HCT116 (cell line): ENCODE results near the gene SEC16B. TPM values are rescaled to one million over a fixed set of nuclear protein-coding genes. Genes with fewer than 3 reads are reported as not detected.
A peak's percentile ranks its signal among the peaks of the same experiment; 100 is the strongest.

Experiments used
- ATAC-seq: fragments of 200-7000 bp; cut with Tn5 transposase; 2 replicates; pipeline ENCODE4 v1.9.1; 2020; ENCODE audit warnings: mild to moderate bottlenecking, moderate library complexity
- BruUV-seq: library from RNA; stranded (reverse); fragments of 400-500 nt; replicated peaks from 2 replicates; lab custom pipeline; 2021; lab: Mats Ljungman, UMichigan
- CTCF ChIA-PET: fragments of 300-600 bp; sonication (Branson Sonifier 250); formaldehyde crosslinking; loops from one replicate; lab custom pipeline; 2021; ENCODE audit warnings: antibody characterized with exemption; lab: Charles Lee
- POLR2A ChIA-PET: fragments of 300-600, 350-600 bp; sonication (Branson Sonifier 250); formaldehyde crosslinking; loops from one replicate; lab custom pipeline; 2021; ENCODE audit warnings: antibody characterized with exemption; lab: Charles Lee
- RAD21 ChIA-PET, 2 experiments: fragments of 300-600 bp; sonication (Branson Sonifier 250); formaldehyde crosslinking; loops; one replicate each; lab custom pipeline; 2023; ENCODE audit warnings: low total read pairs in 2 of 2; ENCODE audit not compliant: uncharacterized antibody in 2 of 2, unreplicated experiment in 2 of 2, low non-redundant PET in 1 of 2; lab: Charles Lee
- DNase-seq: peaks from one replicate; pipeline ENCODE4 v3.0.0-alpha.2; 2010; ENCODE audit warnings: low read depth, low spot score
- H2AFZ ChIP-seq: fragments of 200-600 bp; shearing (Covaris generic), sonication (generic); 2 replicates; pipeline ENCODE4 v1.6.1; 2017; ENCODE audit warnings: low read depth, mixed run types, mixed read lengths, antibody characterized with exemption, low read length; ENCODE audit not compliant: poor library complexity, severe bottlenecking
- H3K27ac ChIP-seq: 2 replicates; pipeline ENCODE4 v1.5.1; 2012; ENCODE audit warnings: low read depth, low read length
- H3K27me3 ChIP-seq: fragments of 200-600 bp; sonication (generic); 2 replicates; pipeline ENCODE4 v1.6.1; 2016; ENCODE audit warnings: mixed run types, low read length, mixed read lengths; ENCODE audit not compliant: insufficient read depth
- H3K36me3 ChIP-seq, 2 experiments: fragments of 200-500 bp in 1 of 2; fragments of 200-600 bp in 1 of 2; sonication (Bioruptor generic) in 1 of 2; sonication (generic) in 1 of 2; 2 replicates each; pipeline versions ENCODE4 v1.5.1 to v1.6.1; 2014 to 2016; ENCODE audit warnings: low read length in 2 of 2, inconsistent platforms in 1 of 2, mixed read lengths in 1 of 2, mixed run types in 1 of 2; ENCODE audit not compliant: insufficient read depth in 2 of 2, control insufficient read depth in 1 of 2
- H3K4me1 ChIP-seq, 2 experiments: fragments of 200-600 bp in 1 of 2; sonication (generic) in 1 of 2; 2 replicates each; pipeline versions ENCODE4 v1.5.1 to v1.6.1; 2012 to 2017; ENCODE audit warnings: low read length in 2 of 2, inconsistent platforms in 1 of 2, mild to moderate bottlenecking in 1 of 2, mixed read lengths in 1 of 2, mixed run types in 1 of 2, moderate library complexity in 1 of 2; ENCODE audit not compliant: insufficient read depth in 2 of 2, control insufficient read depth in 1 of 2
- H3K4me2 ChIP-seq: fragments of 200-600 bp; sonication (generic); 2 replicates; pipeline ENCODE4 v1.6.1; 2017; ENCODE audit warnings: mixed run types, low read length, mixed read lengths
- H3K4me3 ChIP-seq, 2 experiments: fragments of 200-600 bp in 1 of 2; sonication (generic) in 1 of 2; replicated peaks in 1 of 2; 2 replicates each; pipeline ENCODE4 v1.5.1; 2011 to 2016; ENCODE audit warnings: low read length in 2 of 2, control low read depth in 1 of 2, low read depth in 1 of 2, mild to moderate bottlenecking in 1 of 2, mixed read lengths in 1 of 2, mixed run types in 1 of 2
- H3K79me2 ChIP-seq: fragments of 200-600 bp; sonication (generic); 2 replicates; pipeline ENCODE4 v1.6.1; 2017; ENCODE audit warnings: mild to moderate bottlenecking, mixed run types, low read length, moderate library complexity, mixed read lengths; ENCODE audit not compliant: insufficient read depth
- H3K9ac ChIP-seq: fragments of 200-600 bp; sonication (generic); 2 replicates; pipeline ENCODE4 v1.6.1; 2016; ENCODE audit warnings: low read length, mixed read lengths
- H3K9me2 ChIP-seq: fragments of 200-600 bp; sonication (generic), shearing (Covaris generic); 2 replicates; pipeline ENCODE4 v1.6.1; 2017; ENCODE audit warnings: mixed run types, mild to moderate bottlenecking, moderate library complexity; ENCODE audit not compliant: insufficient read depth
- H3K9me3 ChIP-seq, 2 experiments: fragments of 200-500 bp in 1 of 2; fragments of 200-600 bp in 1 of 2; sonication (Bioruptor generic) in 1 of 2; sonication (generic) in 1 of 2; 2 replicates each; pipeline ENCODE4 v1.6.1; 2014 to 2017; ENCODE audit warnings: low read length in 2 of 2, mixed read lengths in 2 of 2, inconsistent platforms in 1 of 2, low read depth in 1 of 2, mild to moderate bottlenecking in 1 of 2, mixed run types in 1 of 2, moderate library complexity in 1 of 2; ENCODE audit not compliant: control insufficient read depth in 1 of 2, insufficient read depth in 1 of 2
- H4K20me1 ChIP-seq: fragments of 200-600 bp; sonication (generic), shearing (Covaris generic); 2 replicates; pipeline ENCODE4 v1.6.1; 2017; ENCODE audit warnings: mixed run types, mild to moderate bottlenecking, moderate library complexity; ENCODE audit not compliant: insufficient read depth
- ATF3 ChIP-seq: IDR thresholded peaks from 2 replicates; pipeline ENCODE4 v1.6.1; 2012
- CEBPB ChIP-seq: IDR thresholded peaks from 2 replicates; pipeline ENCODE4 v1.6.1; 2012; ENCODE audit warnings: low read depth
- ELF1 ChIP-seq: IDR thresholded peaks from 2 replicates; pipeline ENCODE4 v1.6.1; 2012; ENCODE audit warnings: low read depth, borderline replicate concordance
- EZH2 ChIP-seq: fragments of 200-600 bp; sonication (generic); IDR thresholded peaks from 2 replicates; pipeline ENCODE4 v1.6.1; 2017; ENCODE audit warnings: antibody characterized with exemption, mixed run types
- EZH2phosphoT487 ChIP-seq: fragments of 200-600 bp; IDR thresholded peaks from 2 replicates; pipeline ENCODE4 v1.6.1; 2018; ENCODE audit warnings: antibody characterized with exemption, borderline replicate concordance
- FOSL1 ChIP-seq: IDR thresholded peaks from 2 replicates; pipeline ENCODE4 v1.6.1; 2012; ENCODE audit warnings: low read depth
- POLR2A ChIP-seq: IDR thresholded peaks from 2 replicates; pipeline ENCODE4 v1.7.0; 2011; ENCODE audit warnings: borderline replicate concordance; ENCODE audit not compliant: insufficient read depth, insufficient read length; ENCODE audit errors: extremely low read depth
- POLR2AphosphoS5 ChIP-seq: IDR thresholded peaks from 2 replicates; pipeline ENCODE4 v1.6.1; 2011; ENCODE audit warnings: mild to moderate bottlenecking, low read depth, low read length, moderate library complexity
- RAD21 ChIP-seq: IDR thresholded peaks from 2 replicates; pipeline ENCODE4 v1.6.1; 2012; ENCODE audit warnings: low read depth, mild to moderate bottlenecking
- SP1 ChIP-seq: IDR thresholded peaks from 2 replicates; pipeline ENCODE4 v1.6.1; 2012; ENCODE audit warnings: low read depth
- TCF7L2 ChIP-seq: IDR thresholded peaks from 2 replicates; pipeline ENCODE4 v1.7.0; 2011; ENCODE audit warnings: borderline replicate concordance, inconsistent platforms; ENCODE audit not compliant: insufficient read depth, insufficient read length; ENCODE audit errors: extremely low read depth
- YY1 ChIP-seq: IDR thresholded peaks from 2 replicates; pipeline ENCODE4 v1.6.1; 2011; ENCODE audit warnings: low read length, low read depth, moderate library complexity, mild to moderate bottlenecking; ENCODE audit not compliant: insufficient replicate concordance; ENCODE audit errors: extremely low read depth
- ZFX ChIP-seq: fragments of 450-650 bp; IDR thresholded peaks from 2 replicates; pipeline ENCODE4 v1.6.1; 2017
- ZNF274 ChIP-seq: fragments of 200-500 bp; sonication (Bioruptor generic); IDR thresholded peaks from 2 replicates; pipeline ENCODE4 v1.6.1; 2014; ENCODE audit warnings: mild to moderate bottlenecking, low read depth, low read length, inconsistent platforms
- intact Hi-C: fragments of 100-400 bp; cut with micrococcal nuclease; formaldehyde crosslinking; loops from 2 replicates; pipeline ENCODE4 v1.10.0; 2022
- total RNA-seq: library from RNA; stranded (reverse); gene quantifications from one replicate; pipeline ENCODE4 v1.2.1, GENCODE V29; 2021; ENCODE audit not compliant: unreplicated experiment
- TF ChIP-seq, protein P1 (sequence below): IDR thresholded peaks from 2 replicates; pipeline ENCODE4 v1.6.1; 2012; ENCODE audit warnings: low read depth
- TF ChIP-seq, protein P2 (sequence below): IDR thresholded peaks from 2 replicates; pipeline ENCODE4 v1.6.1; 2011; ENCODE audit warnings: mild to moderate bottlenecking, low read length, moderate library complexity; ENCODE audit not compliant: insufficient replicate concordance; ENCODE audit errors: extremely low read depth

Gene SEC16B
- total RNA-seq, 1 experiment from 2014 or later = 1.2 TPM

DNA sequence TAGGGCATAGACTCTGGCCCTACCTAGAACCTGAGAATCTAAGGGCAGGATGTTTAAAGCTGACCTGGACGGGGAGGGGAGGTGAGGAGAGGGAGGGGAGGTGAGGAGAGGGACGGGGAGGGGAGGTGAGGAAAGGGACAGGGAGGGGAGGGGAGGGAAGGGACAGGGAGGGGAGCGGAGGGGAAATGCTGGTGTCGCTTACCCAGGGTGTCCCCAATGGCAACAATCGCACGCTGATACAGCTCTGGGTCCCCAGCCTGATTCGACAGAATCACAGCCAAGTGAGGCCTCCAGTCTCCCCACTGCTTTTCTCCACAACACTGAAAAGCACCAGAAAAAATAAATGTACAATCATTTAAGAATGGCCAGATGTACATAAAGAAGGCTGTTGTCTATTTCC lies 22.2 kb downstream of the SEC16B start:
- DNase-seq = no peak
- peak overlapping the region; percentile 60 for H2AFZ ChIP-seq
- TF ChIP-seq TCF7L2 (no peak), EZH2phosphoT487 (no peak), FOSL1 (no peak), POLR2A (no peak), ZFX (no peak), POLR2AphosphoS5 (no peak), ZNF274 (no peak), CEBPB (no peak), YY1 (no peak), EZH2 (no peak), ATF3 (no peak), RAD21 (no peak), ELF1 (no peak), SP1 (no peak)
- TF ChIP-seq, protein P1, sequence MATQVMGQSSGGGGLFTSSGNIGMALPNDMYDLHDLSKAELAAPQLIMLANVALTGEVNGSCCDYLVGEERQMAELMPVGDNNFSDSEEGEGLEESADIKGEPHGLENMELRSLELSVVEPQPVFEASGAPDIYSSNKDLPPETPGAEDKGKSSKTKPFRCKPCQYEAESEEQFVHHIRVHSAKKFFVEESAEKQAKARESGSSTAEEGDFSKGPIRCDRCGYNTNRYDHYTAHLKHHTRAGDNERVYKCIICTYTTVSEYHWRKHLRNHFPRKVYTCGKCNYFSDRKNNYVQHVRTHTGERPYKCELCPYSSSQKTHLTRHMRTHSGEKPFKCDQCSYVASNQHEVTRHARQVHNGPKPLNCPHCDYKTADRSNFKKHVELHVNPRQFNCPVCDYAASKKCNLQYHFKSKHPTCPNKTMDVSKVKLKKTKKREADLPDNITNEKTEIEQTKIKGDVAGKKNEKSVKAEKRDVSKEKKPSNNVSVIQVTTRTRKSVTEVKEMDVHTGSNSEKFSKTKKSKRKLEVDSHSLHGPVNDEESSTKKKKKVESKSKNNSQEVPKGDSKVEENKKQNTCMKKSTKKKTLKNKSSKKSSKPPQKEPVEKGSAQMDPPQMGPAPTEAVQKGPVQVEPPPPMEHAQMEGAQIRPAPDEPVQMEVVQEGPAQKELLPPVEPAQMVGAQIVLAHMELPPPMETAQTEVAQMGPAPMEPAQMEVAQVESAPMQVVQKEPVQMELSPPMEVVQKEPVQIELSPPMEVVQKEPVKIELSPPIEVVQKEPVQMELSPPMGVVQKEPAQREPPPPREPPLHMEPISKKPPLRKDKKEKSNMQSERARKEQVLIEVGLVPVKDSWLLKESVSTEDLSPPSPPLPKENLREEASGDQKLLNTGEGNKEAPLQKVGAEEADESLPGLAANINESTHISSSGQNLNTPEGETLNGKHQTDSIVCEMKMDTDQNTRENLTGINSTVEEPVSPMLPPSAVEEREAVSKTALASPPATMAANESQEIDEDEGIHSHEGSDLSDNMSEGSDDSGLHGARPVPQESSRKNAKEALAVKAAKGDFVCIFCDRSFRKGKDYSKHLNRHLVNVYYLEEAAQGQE = no peak
- TF ChIP-seq, protein P2, sequence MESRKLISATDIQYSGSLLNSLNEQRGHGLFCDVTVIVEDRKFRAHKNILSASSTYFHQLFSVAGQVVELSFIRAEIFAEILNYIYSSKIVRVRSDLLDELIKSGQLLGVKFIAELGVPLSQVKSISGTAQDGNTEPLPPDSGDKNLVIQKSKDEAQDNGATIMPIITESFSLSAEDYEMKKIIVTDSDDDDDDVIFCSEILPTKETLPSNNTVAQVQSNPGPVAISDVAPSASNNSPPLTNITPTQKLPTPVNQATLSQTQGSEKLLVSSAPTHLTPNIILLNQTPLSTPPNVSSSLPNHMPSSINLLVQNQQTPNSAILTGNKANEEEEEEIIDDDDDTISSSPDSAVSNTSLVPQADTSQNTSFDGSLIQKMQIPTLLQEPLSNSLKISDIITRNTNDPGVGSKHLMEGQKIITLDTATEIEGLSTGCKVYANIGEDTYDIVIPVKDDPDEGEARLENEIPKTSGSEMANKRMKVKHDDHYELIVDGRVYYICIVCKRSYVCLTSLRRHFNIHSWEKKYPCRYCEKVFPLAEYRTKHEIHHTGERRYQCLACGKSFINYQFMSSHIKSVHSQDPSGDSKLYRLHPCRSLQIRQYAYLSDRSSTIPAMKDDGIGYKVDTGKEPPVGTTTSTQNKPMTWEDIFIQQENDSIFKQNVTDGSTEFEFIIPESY = no peak
- H3K9me3 ChIP-seq = no peaks in the 10 kb centered on the region
- RAD21 ChIA-PET = no interaction called here
- intact Hi-C loops = loop anchor here (1.0 to 10.0 kb wide), 6 partner anchors 242 to 1570 kb away; no protein-coding TSS in a partner anchor
- POLR2A ChIA-PET = no interaction called here
- CTCF ChIA-PET = interaction anchor here (0.6 to 1.7 kb wide), 7 partner anchors 12 to 1050 kb away, joined by 3 to 9 read pairs (median 3); no protein-coding TSS in a partner anchor
- no peak overlapping the region for H3K27ac ChIP-seq
- no peak overlapping the region for H3K9ac ChIP-seq
- BruUV-seq = no TSS peak
- no peaks in the 10 kb centered on the region for H3K4me1 ChIP-seq
- no peak overlapping the region for H3K4me3 ChIP-seq
- H3K27me3 ChIP-seq = no peaks in the 10 kb centered on the region
- no peaks in the 10 kb centered on the region for H4K20me1 ChIP-seq
- no peaks in the 10 kb centered on the region for H3K79me2 ChIP-seq
- no peaks in the 10 kb centered on the region for H3K9me2 ChIP-seq
- no peak for ATAC-seq
- no peak overlapping the region for H3K4me2 ChIP-seq
- no peaks in the 10 kb centered on the region for H3K36me3 ChIP-seq
